Aorta (tissue), 5 donors: ENCODE measurements around the gene KRTAP10-12. TPM values are rescaled to one million over a fixed set of nuclear protein-coding genes. Genes with fewer than 3 reads are reported as not detected.

ENCODE experiments used
- ATAC-seq: fragments of 200-7000 bp; cut with Tn5 transposase; one replicate; pipeline ENCODE4 v1.9.1; 2022; ENCODE audit warnings: moderate library complexity; ENCODE audit not compliant: low FRiP score
- DNase-seq, 2 donors: peaks; one replicate each; pipeline ENCODE4 v3.0.0-alpha.2; 2020
- H3K27ac ChIP-seq, 2 donors: one replicate each; pipeline ENCODE4 v1.5.1; 2013; ENCODE audit warnings: low read length in 2 of 2, mild to moderate bottlenecking in 2 of 2, moderate library complexity in 2 of 2, control low read depth in 1 of 2, inconsistent platforms in 1 of 2, low read depth in 1 of 2
- H3K27me3 ChIP-seq, 2 donors: one replicate each; pipeline ENCODE4 v1.6.1; 2013; ENCODE audit warnings: control low read depth in 1 of 2, low read length in 1 of 2, mild to moderate bottlenecking in 1 of 2, moderate library complexity in 1 of 2; ENCODE audit not compliant: insufficient read depth in 2 of 2, control insufficient read depth in 1 of 2
- H3K36me3 ChIP-seq, 2 donors: one replicate each; pipeline ENCODE4 v1.6.1; 2013; ENCODE audit warnings: control low read depth in 1 of 2, low read length in 1 of 2, mild to moderate bottlenecking in 1 of 2; ENCODE audit not compliant: insufficient read depth in 2 of 2, control insufficient read depth in 1 of 2
- H3K4me1 ChIP-seq, 2 donors: one replicate each; pipeline ENCODE4 v1.6.1; 2013; ENCODE audit warnings: low read length in 2 of 2, control low read depth in 1 of 2, mild to moderate bottlenecking in 1 of 2, moderate library complexity in 1 of 2; ENCODE audit not compliant: insufficient read depth in 2 of 2, control insufficient read depth in 1 of 2
- H3K4me3 ChIP-seq, 2 donors: one replicate each; pipeline ENCODE4 v1.5.1; 2013; ENCODE audit warnings: low read length in 2 of 2, control low read depth in 1 of 2, mild to moderate bottlenecking in 1 of 2
- H3K9me3 ChIP-seq: one replicate; pipeline ENCODE4 v1.6.1; 2013; ENCODE audit warnings: mild to moderate bottlenecking, low read length; ENCODE audit not compliant: control insufficient read depth
- whole genome bisulfite sequencing, 2 donors: extraction: QIAGEN DNeasy Blood & Tissue Kit; methylation state at CpG; one replicate each; pipeline ENCODE4 v1.1.7; 2013; 5-methylcytosine and 5-hydroxymethylcytosine counted together
- intact Hi-C, 2 donors: fragments of 100-400 bp; cut with DNase I; formaldehyde crosslinking; loops; one replicate each; pipeline versions ENCODE4 v1.14.2 to v1.15.0; 2022
- polyA plus RNA-seq, 2 donors: library from polyadenylated mRNA; stranded (reverse); fragments of 200-250 nt; gene quantifications; one replicate each; pipeline ENCODE4 v1.2.3, GENCODE V29; 2013
- total RNA-seq, 2 donors: library from RNA; stranded (reverse); fragmentation: NEBNext Ultra II Directional; extraction: Animal tissue kit (Norgen Biotek cat#: 25700); gene quantifications; one replicate each; pipeline ENCODE4 v1.2.1, GENCODE V29; 2021
- donor health status: healthy with polysubstance abuse.
- donor health status: Bipolar disorder and iron deficiency.
- donor health status: DM: no; HTN: no; CAD: no.
- donor health status: DM: no; HTN: no; CAD: no.
- donor health status: DM: yes; HTN: yes; CAD: no.

Gene KRTAP10-12
- total and polyA plus RNA-seq, 4 donors: not detected

GRCh38 chr21:44737706-44738354, 40.9 kb downstream of the KRTAP10-12 start:
- 69 to 75% methylated on average over 3 of the region's 3 CpGs for WGBS, 2 donors
- Histone ChIP-seq H3K27ac (no peak overlapping the region), H3K27me3 (no peaks in the 10 kb centered on the region), H3K4me3 (no peak overlapping the region), H3K4me1 (no peaks in the 10 kb centered on the region), H3K36me3 (no peaks in the 10 kb centered on the region), H3K9me3 (peaks cover 18% of the 10 kb centered on the region)
- intact Hi-C loops: no loop called here
- peak in 1 of 2 donors; percentile 20 for DNase-seq
- ATAC-seq: no peak

GRCh38 chr21:44738621-44739020, 41.6 kb downstream of the KRTAP10-12 start:
- DNase-seq (peak in 1 of 2 donors; percentile 15), ATAC-seq (no peak)
- H3K36me3 ChIP-seq: no peaks in the 10 kb centered on the region
- intact Hi-C loops: no loop called here
- peaks cover 18% of the 10 kb centered on the region for H3K9me3 ChIP-seq
- H3K27ac ChIP-seq: no peak overlapping the region
- 86 to 94% methylated on average over 3 of the region's 3 CpGs for WGBS, 2 donors
- no peaks in the 10 kb centered on the region for H3K4me1 ChIP-seq
- H3K4me3 ChIP-seq: no peak overlapping the region
- H3K27me3 ChIP-seq: no peaks in the 10 kb centered on the region

GRCh38 chr21:44739316-44739715, 42.3 kb downstream of the KRTAP10-12 start:
- 97 to 100% methylated on average over 1 of the region's 1 CpG for WGBS, 2 donors
- no peaks in the 10 kb centered on the region for H3K27me3 ChIP-seq
- DNase-seq: peak in 1 of 2 donors; percentile 14
- H3K4me1 ChIP-seq: no peaks in the 10 kb centered on the region
- no peak for ATAC-seq
- no peak overlapping the region for H3K4me3 ChIP-seq
- peaks cover 18% of the 10 kb centered on the region for H3K9me3 ChIP-seq
- no peak overlapping the region for H3K27ac ChIP-seq
- no peaks in the 10 kb centered on the region for H3K36me3 ChIP-seq
- intact Hi-C loops: no loop called here

GRCh38 chr21:44740742-44741141, 43.8 kb downstream of the KRTAP10-12 start:
- Histone ChIP-seq H3K4me1 (no peaks in the 10 kb centered on the region), H3K36me3 (no peaks in the 10 kb centered on the region), H3K9me3 (peaks cover 18% of the 10 kb centered on the region), H3K27me3 (no peaks in the 10 kb centered on the region), H3K27ac (no peak overlapping the region), H3K4me3 (no peak overlapping the region)
- intact Hi-C loops: no loop called here
- ATAC-seq: no peak
- 76 to 88% methylated on average over 7 of the region's 7 CpGs for WGBS, 2 donors
- peak in 1 of 2 donors; percentile 26 for DNase-seq

- 95 to 97% methylated on average over 3 of the region's 3 CpGs for WGBS, 2 donors
- no peak for DNase-seq
- H3K4me1 ChIP-seq: no peaks in the 10 kb centered on the region
Measured at GRCh38 chr21:44741921-44742320, 44.9 kb downstream of the KRTAP10-12 start.

GRCh38 chr21:44742418-44743153, 45.6 kb downstream of the KRTAP10-12 start:
- ATAC-seq (no peak), DNase-seq (no peak)
- H3K36me3 ChIP-seq: no peaks in the 10 kb centered on the region
- intact Hi-C loops: no loop called here
- H3K4me1 ChIP-seq: no peaks in the 10 kb centered on the region
- 88 to 92% methylated on average over 1 of the region's 1 CpG for WGBS, 2 donors
- no peak overlapping the region for H3K4me3 ChIP-seq
- H3K27me3 ChIP-seq: no peaks in the 10 kb centered on the region
- H3K27ac ChIP-seq: no peak overlapping the region
- peaks cover 13% of the 10 kb centered on the region for H3K9me3 ChIP-seq

More at GRCh38 chr21:44741921-44742320, 44.9 kb downstream of the KRTAP10-12 start:
- Histone ChIP-seq H3K36me3 (no peaks in the 10 kb centered on the region), H3K9me3 (peaks cover 15% of the 10 kb centered on the region), H3K4me3 (no peak overlapping the region), H3K27ac (no peak overlapping the region), H3K27me3 (no peaks in the 10 kb centered on the region)
- ATAC-seq: no peak
- intact Hi-C loops: no loop called here

Other genes with a start within 250 kb of the KRTAP10-12 start
- 1 to 10 TPM; 1.6 to 5.3 TPM for gene LRRC3, start 241.7 kb upstream of the KRTAP10-12 start, total RNA-seq
- gene LRRC3, start 241.7 kb upstream of the KRTAP10-12 start, polyA plus RNA-seq: 1 to 10 TPM in 1 of 2 donors, under 1 TPM in 1; 0.63 to 1.5 TPM
- not detected for gene KRTAP10-1, start 157.0 kb upstream of the KRTAP10-12 start, total RNA-seq
- gene KRTAP10-1, start 157.0 kb upstream of the KRTAP10-12 start, polyA plus RNA-seq: not detected
- gene KRTAP10-2, start 145.7 kb upstream of the KRTAP10-12 start, total RNA-seq: not detected
- not detected for gene KRTAP10-2, start 145.7 kb upstream of the KRTAP10-12 start, polyA plus RNA-seq
- gene KRTAP10-3, start 138.4 kb upstream of the KRTAP10-12 start, total RNA-seq: not detected
- gene KRTAP10-3, start 138.4 kb upstream of the KRTAP10-12 start, polyA plus RNA-seq: not detected
- gene KRTAP10-4, start 123.4 kb upstream of the KRTAP10-12 start, total RNA-seq: not detected
- gene KRTAP10-4, start 123.4 kb upstream of the KRTAP10-12 start, polyA plus RNA-seq: not detected
- gene KRTAP10-5, start 116.6 kb upstream of the KRTAP10-12 start, total RNA-seq: not detected
- not detected for gene KRTAP10-5, start 116.6 kb upstream of the KRTAP10-12 start, polyA plus RNA-seq
- not detected for gene KRTAP10-6, start 104.7 kb upstream of the KRTAP10-12 start, total RNA-seq
- gene KRTAP10-6, start 104.7 kb upstream of the KRTAP10-12 start, polyA plus RNA-seq: not detected
- not detected for gene KRTAP10-7, start 96.6 kb upstream of the KRTAP10-12 start, total RNA-seq
- gene KRTAP10-7, start 96.6 kb upstream of the KRTAP10-12 start, polyA plus RNA-seq: not detected
- not detected for gene KRTAP10-8, start 85.1 kb upstream of the KRTAP10-12 start, total RNA-seq
- not detected for gene KRTAP10-8, start 85.1 kb upstream of the KRTAP10-12 start, polyA plus RNA-seq
- gene KRTAP10-9, start 70.1 kb upstream of the KRTAP10-12 start, total RNA-seq: not detected
- not detected for gene KRTAP10-9, start 70.1 kb upstream of the KRTAP10-12 start, polyA plus RNA-seq
- not detected for gene KRTAP10-10, start 59.8 kb upstream of the KRTAP10-12 start, total RNA-seq
- gene KRTAP10-10, start 59.8 kb upstream of the KRTAP10-12 start, polyA plus RNA-seq: not detected
- gene KRTAP10-11, start 50.8 kb upstream of the KRTAP10-12 start, total RNA-seq: not detected
- not detected for gene KRTAP10-11, start 50.8 kb upstream of the KRTAP10-12 start, polyA plus RNA-seq
- not detected for gene KRTAP12-4, start 42.5 kb upstream of the KRTAP10-12 start, total RNA-seq
- gene KRTAP12-4, start 42.5 kb upstream of the KRTAP10-12 start, polyA plus RNA-seq: not detected
- not detected for gene KRTAP12-3, start 39.2 kb upstream of the KRTAP10-12 start, total RNA-seq
- not detected for gene KRTAP12-3, start 39.2 kb upstream of the KRTAP10-12 start, polyA plus RNA-seq
- not detected for gene KRTAP12-2, start 30.2 kb upstream of the KRTAP10-12 start, total RNA-seq
- gene KRTAP12-2, start 30.2 kb upstream of the KRTAP10-12 start, polyA plus RNA-seq: not detected
- not detected for gene KRTAP12-1, start 15.0 kb upstream of the KRTAP10-12 start, total RNA-seq
- not detected for gene KRTAP12-1, start 15.0 kb upstream of the KRTAP10-12 start, polyA plus RNA-seq
- not detected for gene TSPEAR, start 14.4 kb downstream of the KRTAP10-12 start, total RNA-seq
- gene TSPEAR, start 14.4 kb downstream of the KRTAP10-12 start, polyA plus RNA-seq: not detected
- gene UBE2G2, start 104.6 kb downstream of the KRTAP10-12 start, total RNA-seq: 10 to 100 TPM; 79.5 to 83.6 TPM
- gene UBE2G2, start 104.6 kb downstream of the KRTAP10-12 start, polyA plus RNA-seq: 10 to 100 TPM; 46.8 to 60.0 TPM
- 10 to 100 TPM; 63.2 to 68.9 TPM for gene SUMO3, start 120.9 kb downstream of the KRTAP10-12 start, total RNA-seq
- 10 to 100 TPM; 35.7 to 88.0 TPM for gene SUMO3, start 120.9 kb downstream of the KRTAP10-12 start, polyA plus RNA-seq
- gene PTTG1IP, start 176.5 kb downstream of the KRTAP10-12 start, total RNA-seq: 100 to 1,000 TPM; 268 to 271 TPM
- 100 to 1,000 TPM; 103 to 191 TPM for gene PTTG1IP, start 176.5 kb downstream of the KRTAP10-12 start, polyA plus RNA-seq
- gene ITGB2, start 223.7 kb downstream of the KRTAP10-12 start, total RNA-seq: 100 to 1,000 TPM in 1 of 2 donors, 10 to 100 TPM in 1; 65.5 to 110 TPM
- 10 to 100 TPM in 1 of 2 donors, 1 to 10 TPM in 1; 6.7 to 48.5 TPM for gene ITGB2, start 223.7 kb downstream of the KRTAP10-12 start, polyA plus RNA-seq
- 10 to 100 TPM; 21.5 to 29.6 TPM for gene SLX9, start 242.9 kb downstream of the KRTAP10-12 start, total RNA-seq
- 10 to 100 TPM; 17.3 to 19.2 TPM for gene SLX9, start 242.9 kb downstream of the KRTAP10-12 start, polyA plus RNA-seq